DND-41 (cell line): ENCODE data around the gene COMMD10.
A peak's percentile ranks its signal among the peaks of the same experiment; 100 is the strongest.

ENCODE experiments used
- ATAC-seq: fragments of 200-7000 bp; cut with Tn5 transposase; 3 replicates; pipeline ENCODE4 v1.9.1; 2021; ENCODE audit warnings: low read depth; ENCODE audit not compliant: insufficient read depth
- DNase-seq: peaks from one replicate; pipeline ENCODE4 v3.0.0-alpha.2; 2020
- H2AFZ ChIP-seq: 2 replicates; pipeline ENCODE4 v1.6.0; 2012; ENCODE audit warnings: low read depth, low read length
- H3K27ac ChIP-seq: 2 replicates; pipeline ENCODE4 v1.5.1; 2012; ENCODE audit warnings: low read length, inconsistent platforms
- H3K27me3 ChIP-seq: fragments of 200-600 bp; sonication (generic); 2 replicates; pipeline ENCODE4 v1.6.0; 2012; ENCODE audit warnings: low read length, mild to moderate bottlenecking, inconsistent platforms; ENCODE audit not compliant: insufficient read depth, poor library complexity
- H3K36me3 ChIP-seq: 2 replicates; pipeline ENCODE4 v1.5.1; 2012; ENCODE audit warnings: low read length, inconsistent platforms; ENCODE audit not compliant: insufficient read depth
- H3K4me1 ChIP-seq: 2 replicates; pipeline ENCODE4 v1.5.1; 2012; ENCODE audit warnings: mild to moderate bottlenecking, low read length; ENCODE audit not compliant: insufficient read depth
- H3K4me2 ChIP-seq: 2 replicates; pipeline ENCODE4 v1.6.0; 2012; ENCODE audit warnings: mild to moderate bottlenecking, moderate library complexity, low read length, inconsistent platforms; ENCODE audit not compliant: insufficient read depth
- H3K4me3 ChIP-seq, 2 experiments: fragments of 200-600 bp in 1 of 2; shearing (Covaris generic) in 1 of 2; 2 replicates each; pipeline ENCODE4 v1.5.1; 2012 to 2016; ENCODE audit warnings: inconsistent platforms in 2 of 2, low read length in 2 of 2, mild to moderate bottlenecking in 2 of 2, low read depth in 1 of 2, moderate library complexity in 1 of 2
- H3K79me2 ChIP-seq: 2 replicates; pipeline ENCODE4 v1.6.0; 2012; ENCODE audit warnings: low read length, inconsistent platforms; ENCODE audit not compliant: insufficient read depth
- H3K9ac ChIP-seq: 2 replicates; pipeline ENCODE4 v1.6.0; 2012; ENCODE audit warnings: low read depth, mild to moderate bottlenecking, inconsistent platforms, low read length, moderate library complexity
- H3K9me3 ChIP-seq: 2 replicates; pipeline ENCODE4 v1.5.1; 2012; ENCODE audit warnings: low read length, moderate library complexity, mild to moderate bottlenecking, inconsistent platforms; ENCODE audit not compliant: insufficient read depth, severe bottlenecking
- H4K20me1 ChIP-seq: 2 replicates; pipeline ENCODE4 v1.6.0; 2012; ENCODE audit warnings: low read length; ENCODE audit not compliant: insufficient read depth
- CTCF ChIP-seq: IDR thresholded peaks from 2 replicates; pipeline ENCODE4 v1.5.1; 2012; ENCODE audit warnings: borderline replicate concordance, low read length, moderate library complexity, mild to moderate bottlenecking; ENCODE audit not compliant: poor library complexity, severe bottlenecking; ENCODE audit errors: extremely low read depth
- EZH2 ChIP-seq: IDR thresholded peaks from 3 replicates; pipeline ENCODE4 v1.6.1; 2012; ENCODE audit warnings: borderline replicate concordance, low read depth, mild to moderate bottlenecking, moderate library complexity, low read length, inconsistent platforms; ENCODE audit not compliant: severe bottlenecking

The COMMD10 gene

DNA sequence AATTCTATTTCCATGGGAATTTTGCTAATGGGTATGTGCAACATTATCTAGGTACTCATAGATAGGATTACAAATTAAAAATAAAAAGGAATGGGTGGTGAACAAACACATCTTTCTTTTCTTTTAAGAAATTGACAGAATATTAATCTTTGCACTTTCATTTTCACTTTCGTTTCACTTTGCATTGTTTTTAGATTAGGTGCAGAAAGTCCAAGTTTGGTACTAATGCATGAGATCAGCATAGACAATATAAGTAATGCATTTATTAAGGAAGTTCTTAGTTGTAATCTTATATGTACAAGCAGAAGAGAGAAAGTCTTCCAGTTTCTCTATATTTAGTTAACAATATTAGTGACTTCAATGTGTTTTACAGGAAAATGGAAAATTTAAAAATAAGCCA lies 196.5 kb downstream of the COMMD10 start:
- no peaks in the 10 kb centered on the region for H3K27me3 ChIP-seq
- peak overlapping the region; percentile 22 to 52; a peak in 3 of 4 replicates for H3K4me3 ChIP-seq
- no peaks in the 10 kb centered on the region for H3K79me2 ChIP-seq
- TF ChIP-seq EZH2 (no peak), CTCF (no peak)
- peak overlapping the region; percentile 72 for H3K4me2 ChIP-seq
- peaks cover 10% of the 10 kb centered on the region for H3K9me3 ChIP-seq
- H3K27ac ChIP-seq: peak overlapping the region; percentile 78
- H3K9ac ChIP-seq: peak overlapping the region; percentile 51
- DNase-seq: no peak
- peak; percentile 75 for ATAC-seq
- peaks cover 21% of the 10 kb centered on the region for H3K4me1 ChIP-seq
- no peaks in the 10 kb centered on the region for H4K20me1 ChIP-seq
- peak overlapping the region; percentile 70 for H2AFZ ChIP-seq
- no peaks in the 10 kb centered on the region for H3K36me3 ChIP-seq

DNA sequence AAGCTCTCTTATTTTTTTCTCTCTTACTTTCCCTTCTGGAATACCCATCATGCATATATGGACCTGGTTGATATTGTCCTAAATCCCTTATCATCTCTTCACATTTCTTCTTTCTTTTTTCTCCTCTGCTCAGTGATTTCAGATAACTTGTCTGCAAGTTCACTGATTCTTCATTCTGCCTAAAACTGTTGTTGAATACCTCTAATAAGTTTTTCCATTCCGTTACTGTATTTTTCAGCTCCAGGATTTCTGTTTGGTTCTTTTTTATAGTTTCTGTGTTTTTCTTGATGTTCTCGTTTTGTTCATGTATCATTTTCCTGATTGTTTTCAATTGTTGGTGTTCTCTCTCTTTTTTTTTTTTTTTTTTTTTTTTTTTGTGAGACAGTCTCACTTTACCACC lies 203.7 kb downstream of the COMMD10 start:
- Histone ChIP-seq H3K4me3 (no peak overlapping the region), H4K20me1 (no peaks in the 10 kb centered on the region), H3K4me2 (no peak overlapping the region), H3K9ac (no peak overlapping the region), H3K27me3 (no peaks in the 10 kb centered on the region), H2AFZ (no peak overlapping the region), H3K4me1 (no peaks in the 10 kb centered on the region), H3K27ac (no peak overlapping the region), H3K36me3 (no peaks in the 10 kb centered on the region; the same call in 1 of the 2 replicates), H3K9me3 (peaks cover 6% of the 10 kb centered on the region), H3K79me2 (no peaks in the 10 kb centered on the region)
- DNase-seq (no peak), ATAC-seq (no peak)
- no peak for TF ChIP-seq EZH2

- H3K9me3 ChIP-seq: peaks cover 6% of the 10 kb centered on the region
- no peak overlapping the region for H2AFZ ChIP-seq
- H3K9ac ChIP-seq: no peak overlapping the region
- no peak for DNase-seq
- no peaks in the 10 kb centered on the region; the same call in 1 of the 2 replicates for H3K36me3 ChIP-seq
- TF ChIP-seq EZH2 (no peak), CTCF (no peak)
- no peak overlapping the region for H3K4me2 ChIP-seq
- no peaks in the 10 kb centered on the region for H3K27me3 ChIP-seq
- H3K4me3 ChIP-seq: no peak overlapping the region
- no peak for ATAC-seq
- H4K20me1 ChIP-seq: no peaks in the 10 kb centered on the region
- H3K4me1 ChIP-seq: no peaks in the 10 kb centered on the region
- no peak overlapping the region for H3K27ac ChIP-seq
- no peaks in the 10 kb centered on the region for H3K79me2 ChIP-seq
Observed at GRCh38 chr5:116289276-116289675, 204.5 kb downstream of the COMMD10 start.

DNA sequence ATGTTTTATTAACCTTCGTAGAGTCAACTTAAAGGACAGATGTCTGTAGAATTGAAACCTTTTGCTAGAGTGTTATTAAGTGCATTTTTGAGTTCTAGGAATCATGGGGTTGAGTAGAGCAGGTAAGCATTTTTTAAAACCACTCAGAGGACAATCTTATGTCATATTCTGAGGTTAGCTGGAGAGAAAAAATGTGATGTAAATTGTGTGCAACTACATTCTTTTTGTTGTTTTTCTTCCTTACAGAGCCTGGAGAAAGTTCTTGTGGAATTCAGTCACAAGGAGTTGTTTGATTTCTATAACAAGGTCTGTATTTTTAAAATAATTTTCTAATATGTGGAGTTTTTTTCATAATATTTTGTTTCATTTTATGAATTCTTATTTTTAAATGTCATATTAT lies 206.4 kb downstream of the COMMD10 start:
- Histone ChIP-seq H3K4me2 (no peak overlapping the region), H3K9me3 (peaks cover 6% of the 10 kb centered on the region), H2AFZ (no peak overlapping the region), H3K27ac (no peak overlapping the region), H3K27me3 (no peaks in the 10 kb centered on the region), H4K20me1 (no peaks in the 10 kb centered on the region), H3K36me3 (peaks cover under 1% of the 10 kb centered on the region; the same call in 1 of the 2 replicates), H3K9ac (no peak overlapping the region), H3K4me3 (no peak overlapping the region), H3K4me1 (no peaks in the 10 kb centered on the region), H3K79me2 (no peaks in the 10 kb centered on the region)
- TF ChIP-seq CTCF (no peak), EZH2 (no peak)
- no peak for DNase-seq
- ATAC-seq: no peak
